K562 (cell line): Measurements from ENCODE around the gene GALNT17. TPM values are rescaled to one million over a fixed set of nuclear protein-coding genes. Genes with fewer than 3 reads are reported as not detected.

Experiments
- HDAC1 ChIP-seq, 2 experiments: fragments of 450-650 bp; IDR thresholded peaks; 2 replicates each; pipeline ENCODE4 v1.6.1; 2016 to 2017; ENCODE audit warnings: inconsistent platforms in 1 of 2, mild to moderate bottlenecking in 1 of 2, moderate library complexity in 1 of 2
- JUND ChIP-seq, 2 experiments: IDR thresholded peaks; 2 replicates in 1 of 2; 3 replicates in 1 of 2; pipeline ENCODE4 v1.6.1; 2011; ENCODE audit warnings: borderline replicate concordance in 2 of 2, low read depth in 2 of 2, low read length in 2 of 2, improper control_type of control experiment in 1 of 2, missing biosample characterization in 1 of 2, missing genetic modification characterization in 1 of 2, missing genetic modification reagents in 1 of 2
- ZNF407 ChIP-seq: fragments of 450-650 bp; IDR thresholded peaks from 2 replicates; pipeline ENCODE4 v1.6.1; 2016; ENCODE audit warnings: low read depth
- ZNF77 ChIP-seq: fragments of 250-450 bp; sonication (Bioruptor Pico); IDR thresholded peaks from 2 replicates; pipeline ENCODE4 v1.5.0; 2020
- polyA plus RNA-seq, 8 experiments: library from polyadenylated mRNA; depleted of rRNA in 4 of 8; stranded (reverse) in 5 of 8; unstranded in 3 of 8; fragments of >200 nt; fragmentation: Nextera tagmentation in 2 of 8; fragmentation: Illumina TruSeq in 1 of 8; extraction: Ambion mirVana in 2 of 8; extraction: Trizol in 1 of 8; gene quantifications; 2 replicates each; pipeline versions ENCODE4 v1.2.1 to v1.2.3, GENCODE V29; 2011 to 2014; ENCODE audit warnings: inconsistent platforms in 1 of 8, missing spikeins in 1 of 8
- total RNA-seq, 7 experiments: library from RNA; depleted of rRNA in 6 of 7; stranded (reverse); fragments of >200 nt in 6 of 7; fragmentation: Illumina TruSeq in 2 of 7; extraction: Trizol in 2 of 7; gene quantifications; 2 replicates each; pipeline versions ENCODE4 v1.2.1 to v1.2.3, GENCODE V29; 2011 to 2021; ENCODE audit warnings: low replicate concordance in 1 of 7

Gene GALNT17
- total and polyA plus RNA-seq, 9 of the 15 experiments (the other 6 are each of a cell fraction or from before 2014, with no cell fraction given): not detected

DNA sequence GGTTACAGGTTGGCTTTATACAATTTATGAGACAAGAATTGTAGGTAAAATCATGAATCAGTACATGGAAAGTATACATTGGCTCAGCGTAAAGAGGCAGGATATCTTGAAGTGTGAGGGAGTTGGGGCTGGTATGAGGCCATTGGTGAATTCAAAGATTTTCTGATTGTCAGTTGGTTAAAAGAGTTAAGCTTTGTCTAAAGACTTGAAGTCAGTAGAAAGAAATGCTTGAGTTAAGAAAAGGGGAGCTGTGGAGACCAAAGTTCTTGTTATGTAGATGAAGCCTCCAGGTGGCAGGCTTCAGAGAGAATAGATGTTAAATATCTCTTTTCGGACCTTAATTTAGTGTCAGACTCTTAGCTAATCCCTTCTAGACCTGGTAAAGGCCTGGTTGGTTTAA, 341.0 kb downstream of the GALNT17 start (continued):
- TF ChIP-seq ZNF407 (no peak), ZNF77 (CRISPR knock-in tag) (no peak), JUND (IDR thresholded peaks at IDR 0.05; ENCODE audit: borderline replicate concordance, low read depth, low read length) (no peak), JUND (tag; IDR thresholded peaks at IDR 0.05; ENCODE audit: borderline replicate concordance, low read depth, low read length) (no peak), HDAC1 (IDR thresholded peaks at IDR 0.05) (no peak)
- TF ChIP-seq, all 486 proteins: peak for 0
